Spleen (tissue), 11 donors: ENCODE data around the gene NPHP4. TPM values are rescaled to one million over a fixed set of nuclear protein-coding genes. Genes with fewer than 3 reads are reported as not detected.

Experiments used
- DNase-seq: peaks from one replicate; pipeline ENCODE4 v3.0.0-alpha.2; 2020
- H3K27ac ChIP-seq, 8 donors: fragments of 200-600 bp; sonication (generic) in 7 of 8; 1 replicate in 4 of 8; 2 replicates in 4 of 8; pipeline versions ENCODE4 v1.5.0 to v1.8.0; 2016 to 2021; ENCODE audit warnings: inconsistent platforms in 4 of 8, mild to moderate bottlenecking in 4 of 8, moderate library complexity in 1 of 8
- H3K27me3 ChIP-seq, 7 donors: fragments of 200-600 bp; sonication (generic) in 6 of 7; replicated peaks in 1 of 7; 1 replicate in 4 of 7; 2 replicates in 3 of 7; pipeline versions ENCODE4 v1.5.0 to v1.8.0; 2016 to 2021; ENCODE audit warnings: inconsistent platforms in 3 of 7, mild to moderate bottlenecking in 1 of 7
- H3K36me3 ChIP-seq, 6 donors: fragments of 200-600 bp; sonication (generic) in 5 of 6; 1 replicate in 4 of 6; 2 replicates in 2 of 6; pipeline versions ENCODE4 v1.5.0 to v1.8.0; 2016 to 2021; ENCODE audit warnings: inconsistent platforms in 2 of 6
- H3K4me1 ChIP-seq, 6 donors: fragments of 200-600 bp; sonication (generic) in 5 of 6; 1 replicate in 3 of 6; 2 replicates in 3 of 6; pipeline versions ENCODE4 v1.5.0 to v1.8.0; 2016 to 2021; ENCODE audit warnings: inconsistent platforms in 3 of 6
- H3K4me3 ChIP-seq, 8 donors: fragments of 200-600 bp; sonication (generic) in 7 of 8; 1 replicate in 4 of 8; 2 replicates in 4 of 8; pipeline versions ENCODE4 v1.5.0 to v1.8.0; 2016 to 2021; ENCODE audit warnings: inconsistent platforms in 4 of 8, mild to moderate bottlenecking in 4 of 8, moderate library complexity in 2 of 8
- H3K9me3 ChIP-seq, 8 donors: fragments of 200-600 bp; sonication (generic) in 7 of 8; 1 replicate in 4 of 8; 2 replicates in 4 of 8; pipeline versions ENCODE4 v1.5.0 to v1.8.0; 2016 to 2021; ENCODE audit warnings: inconsistent platforms in 4 of 8
- POLR2A ChIP-seq, 3 donors: fragments of 450-650 bp; IDR thresholded peaks; one replicate each; pipeline ENCODE4 v1.5.1; 2017; ENCODE audit warnings: antibody characterized with exemption in 3 of 3, mild to moderate bottlenecking in 1 of 3
- POLR2AphosphoS5 ChIP-seq, 3 donors: sonication (generic); formaldehyde crosslinking; IDR thresholded peaks; one replicate each; pipeline ENCODE4 v1.5.1; 2017; ENCODE audit warnings: antibody characterized with exemption in 3 of 3
- WGBS, 5 donors: extraction: QIAGEN DNeasy Blood & Tissue Kit in 3 of 5; methylation state at CpG; one replicate each; pipeline versions ENCODE4 v1.1.5 to v1.1.7; 2013 to 2018; 5-methylcytosine and 5-hydroxymethylcytosine counted together
- intact Hi-C: fragments of 100-400 bp; cut with DNase I; formaldehyde crosslinking; loops from one replicate; pipeline ENCODE4 v1.15.0; 2023; ENCODE audit warnings: low total_unique reads
- polyA plus RNA-seq, 3 donors: library from polyadenylated mRNA; stranded (reverse); fragments of 200-250 nt; gene quantifications; one replicate each; pipeline ENCODE4 v1.2.1, GENCODE V29; 2013
- total RNA-seq, 7 donors: library from RNA; depleted of rRNA in 3 of 7; stranded (reverse); fragments of >200 nt in 3 of 7; fragmentation: NEBNext Ultra II Directional in 4 of 7; extraction: Animal tissue kit (Norgen Biotek cat#: 25700) in 4 of 7; gene quantifications; one replicate each; pipeline versions ENCODE4 v1.1.0 to v1.2.1, GENCODE V29; 2016 to 2021
- TF ChIP-seq, protein P1 (sequence below), 11 experiments: fragments of 200-600 bp in 7 of 11; fragments of 450-650 bp in 4 of 11; sonication (generic) in 4 of 11; IDR thresholded peaks in 8 of 11; conservative IDR thresholded peaks in 3 of 11; 1 replicate in 7 of 11; 2 replicates in 4 of 11; pipeline versions ENCODE4 v1.4.0 to v1.8.0; 2016 to 2021; ENCODE audit warnings: antibody characterized with exemption in 11 of 11, inconsistent platforms in 4 of 11, mild to moderate bottlenecking in 1 of 11
- donor health status: healthy with polysubstance abuse.
- donor health status: DM: no; HTN: no; CAD: no; lungs with moderate emphysema.
- donor health status: DM: no; HTN: no; CAD: no.
- donor health status: Bipolar disorder and iron deficiency.
- donor health status: healthy.
- donor health status: DM: no; HTN: no; CAD: no.
- donor health status: DM: yes; HTN: yes; CAD: no.

NPHP4 gene
- total and polyA plus RNA-seq, 10 donors, result 1.2 to 17.5 (median 9.4) TPM

DNA sequence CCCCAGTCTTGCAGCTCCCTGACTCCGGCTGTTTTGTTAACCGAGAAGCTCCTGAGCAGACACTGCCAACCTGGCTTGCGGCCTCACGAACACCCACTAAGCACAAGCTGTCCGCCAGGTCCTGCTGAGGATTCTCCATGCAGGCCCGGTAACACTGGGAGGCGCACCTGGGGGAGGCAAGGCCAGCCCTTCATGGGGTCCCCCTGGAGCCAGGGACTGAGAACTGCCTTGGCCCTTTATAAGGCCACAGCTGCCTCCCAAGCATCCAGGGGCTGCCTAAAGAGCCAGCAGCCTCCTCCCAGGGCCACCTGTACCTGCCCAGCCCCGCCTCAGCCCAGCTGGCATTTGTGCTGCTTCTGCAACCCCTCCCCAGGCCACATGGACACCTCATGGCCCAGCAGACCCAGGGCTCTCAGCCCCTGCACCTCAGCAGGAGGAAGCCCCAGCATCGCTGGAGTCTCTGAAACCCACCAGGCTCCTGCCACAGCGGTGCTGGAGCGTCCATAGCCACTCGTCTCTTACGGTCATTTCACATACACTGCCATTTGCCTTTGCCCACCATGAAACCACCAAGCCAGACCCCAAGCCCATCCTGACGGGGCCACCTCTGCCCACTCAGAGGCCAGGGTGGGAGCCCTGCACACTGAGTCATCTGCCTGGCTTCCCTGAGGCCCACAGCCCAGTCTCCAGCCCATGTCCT, 82.5 kb downstream of the NPHP4 start:
- DNase-seq, result peak; percentile 58
- Histone ChIP-seq H3K27me3 (no peaks in the 10 kb centered on the region), H3K27ac (no peak overlapping the region), H3K36me3 (peaks cover 0 to 52% (median 13%) of the 10 kb centered on the region in 6 donors), H3K4me3 (no peak overlapping the region), H3K4me1 (no peaks in the 10 kb centered on the region), H3K9me3 (no peaks in the 10 kb centered on the region)
- TF ChIP-seq, protein P1, sequence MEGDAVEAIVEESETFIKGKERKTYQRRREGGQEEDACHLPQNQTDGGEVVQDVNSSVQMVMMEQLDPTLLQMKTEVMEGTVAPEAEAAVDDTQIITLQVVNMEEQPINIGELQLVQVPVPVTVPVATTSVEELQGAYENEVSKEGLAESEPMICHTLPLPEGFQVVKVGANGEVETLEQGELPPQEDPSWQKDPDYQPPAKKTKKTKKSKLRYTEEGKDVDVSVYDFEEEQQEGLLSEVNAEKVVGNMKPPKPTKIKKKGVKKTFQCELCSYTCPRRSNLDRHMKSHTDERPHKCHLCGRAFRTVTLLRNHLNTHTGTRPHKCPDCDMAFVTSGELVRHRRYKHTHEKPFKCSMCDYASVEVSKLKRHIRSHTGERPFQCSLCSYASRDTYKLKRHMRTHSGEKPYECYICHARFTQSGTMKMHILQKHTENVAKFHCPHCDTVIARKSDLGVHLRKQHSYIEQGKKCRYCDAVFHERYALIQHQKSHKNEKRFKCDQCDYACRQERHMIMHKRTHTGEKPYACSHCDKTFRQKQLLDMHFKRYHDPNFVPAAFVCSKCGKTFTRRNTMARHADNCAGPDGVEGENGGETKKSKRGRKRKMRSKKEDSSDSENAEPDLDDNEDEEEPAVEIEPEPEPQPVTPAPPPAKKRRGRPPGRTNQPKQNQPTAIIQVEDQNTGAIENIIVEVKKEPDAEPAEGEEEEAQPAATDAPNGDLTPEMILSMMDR (IDR thresholded peaks at IDR 0.05 in 8 of 11, conservative IDR thresholded peaks at IDR 0.05 in 3 of 11), result no peak
- TF ChIP-seq POLR2A (IDR thresholded peaks at IDR 0.05), result no peak
- no peak for TF ChIP-seq POLR2AphosphoS5 (IDR thresholded peaks at IDR 0.05)
- WGBS, 5 donors, result 90 to 99% (median 96%) methylated on average over 4 to 14 of the region's 14 CpGs
- intact Hi-C loops, result loop anchor here (10.0 kb wide), 1 partner anchor 395 kb away; no protein-coding TSS in a partner anchor

DNA sequence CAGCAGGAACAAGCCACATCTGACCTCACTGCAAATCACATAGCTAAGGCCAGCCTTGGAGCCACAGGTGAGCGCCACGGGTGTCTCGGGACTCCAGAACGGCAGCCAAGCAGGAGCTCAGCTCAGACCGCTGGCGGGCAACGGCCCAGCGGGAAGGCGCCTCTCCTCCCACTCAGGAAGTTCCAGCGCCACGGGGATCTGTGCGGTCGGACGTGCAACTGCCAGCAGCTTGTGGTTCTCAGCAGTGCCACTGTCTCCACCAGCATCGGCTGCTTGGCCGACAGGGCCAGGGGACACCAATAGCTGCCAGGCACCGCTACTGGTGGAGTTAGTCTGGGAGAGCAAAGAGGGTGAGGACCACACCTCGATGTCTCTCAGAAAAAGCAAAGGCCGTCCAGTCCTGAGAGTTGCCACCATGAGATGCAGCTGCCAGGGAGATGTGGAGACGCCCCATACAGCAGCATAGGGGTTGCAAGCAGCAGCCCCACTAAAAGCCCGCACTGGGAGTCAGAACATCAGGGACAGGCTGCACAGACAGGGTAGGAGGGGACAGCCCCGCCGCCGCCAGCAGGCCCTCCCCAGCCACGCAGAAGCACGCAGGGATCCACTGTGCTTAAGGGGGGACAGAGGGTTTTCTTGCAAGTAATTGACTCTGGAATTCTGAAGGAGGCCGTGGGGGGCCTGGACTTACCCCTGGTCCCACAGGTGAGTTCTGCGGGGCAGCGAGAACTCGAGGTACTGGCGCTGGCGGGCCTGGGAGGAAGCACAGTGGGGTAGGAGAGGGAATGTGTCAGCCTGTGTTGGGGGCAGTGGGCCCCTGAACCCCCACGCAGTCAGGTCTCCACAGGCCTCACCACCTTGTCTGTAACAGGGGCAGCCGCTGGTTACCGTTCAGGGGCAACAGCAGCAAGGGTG, 83.5 kb downstream of the NPHP4 start:
- H3K36me3 ChIP-seq, result peaks cover 0 to 59% (median 18%) of the 10 kb centered on the region in 6 donors
- intact Hi-C loops, result no loop called here
- WGBS, 5 donors, result 94 to 96% (median 95%) methylated on average over 30 to 35 of the region's 35 CpGs
- no peaks in the 10 kb centered on the region for H3K9me3 ChIP-seq
- no peaks in the 10 kb centered on the region for H3K4me1 ChIP-seq
- no peaks in the 10 kb centered on the region for H3K27me3 ChIP-seq
- no peak overlapping the region for H3K4me3 ChIP-seq
- H3K27ac ChIP-seq, result no peak overlapping the region
- no peak for TF ChIP-seq POLR2AphosphoS5 (IDR thresholded peaks at IDR 0.05)
- TF ChIP-seq, protein P1 (IDR thresholded peaks at IDR 0.05 in 8 of 11, conservative IDR thresholded peaks at IDR 0.05 in 3 of 11), result no peak
- no peak for TF ChIP-seq POLR2A (IDR thresholded peaks at IDR 0.05)
- DNase-seq, result peak; percentile 61

DNA sequence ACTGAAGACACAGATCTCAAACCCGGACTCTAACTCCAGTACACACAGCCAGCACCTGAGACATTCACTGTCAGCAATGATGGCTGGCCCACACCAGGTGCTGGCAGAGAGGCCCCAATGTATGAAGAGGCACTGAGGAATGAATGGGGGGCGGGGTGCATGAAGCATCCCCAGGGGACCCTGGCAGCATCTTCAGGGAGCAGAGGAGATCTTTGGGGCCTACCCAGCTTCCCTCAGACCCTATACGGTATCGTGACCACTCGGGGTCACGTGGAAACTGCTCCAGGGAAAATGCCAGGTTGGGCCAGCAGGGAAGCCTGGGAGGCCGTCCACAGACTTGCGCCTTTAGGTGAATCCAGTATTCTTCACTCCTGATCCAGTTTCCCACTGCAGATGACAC, 84.3 kb downstream of the NPHP4 start:
- Histone ChIP-seq H3K9me3 (no peaks in the 10 kb centered on the region), H3K4me1 (no peaks in the 10 kb centered on the region), H3K36me3 (peaks cover 0 to 66% (median 22%) of the 10 kb centered on the region in 6 donors), H3K27me3 (no peaks in the 10 kb centered on the region), H3K27ac (no peak overlapping the region), H3K4me3 (no peak overlapping the region)
- TF ChIP-seq POLR2A (IDR thresholded peaks at IDR 0.05) (no peak), POLR2AphosphoS5 (IDR thresholded peaks at IDR 0.05) (no peak)
- TF ChIP-seq, protein P1 (IDR thresholded peaks at IDR 0.05 in 8 of 11, conservative IDR thresholded peaks at IDR 0.05 in 3 of 11), result no peak
- WGBS, 5 donors, result 94 to 98% (median 96%) methylated on average over 6 to 8 of the region's 8 CpGs
- peak; percentile 35 for DNase-seq
- intact Hi-C loops, result no loop called here

DNA sequence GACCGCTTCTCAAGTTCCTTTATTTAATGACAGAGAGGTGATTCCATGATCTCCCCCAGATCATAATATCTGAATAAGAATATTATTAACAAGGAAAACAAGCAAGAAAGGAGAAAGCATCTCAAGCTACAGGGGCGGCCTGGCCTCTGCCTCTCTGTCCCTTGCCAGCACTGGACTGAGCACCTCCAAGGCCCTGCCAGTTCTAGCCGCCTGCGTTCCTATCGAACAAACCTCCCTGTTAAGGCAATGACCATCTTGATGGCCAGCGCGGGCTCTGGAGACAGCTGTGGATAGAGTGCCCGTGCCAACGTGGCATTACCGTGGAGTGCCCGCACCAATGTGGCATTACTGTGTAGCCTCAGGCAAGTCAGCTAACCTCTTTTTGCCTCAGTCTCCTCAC, 84.8 kb downstream of the NPHP4 start:
- Histone ChIP-seq H3K27ac (no peak overlapping the region), H3K27me3 (no peaks in the 10 kb centered on the region), H3K9me3 (no peaks in the 10 kb centered on the region), H3K4me3 (no peak overlapping the region), H3K4me1 (no peaks in the 10 kb centered on the region), H3K36me3 (peaks cover 0 to 66% (median 22%) of the 10 kb centered on the region in 6 donors)
- DNase-seq, result no peak
- WGBS, 5 donors, result 93 to 96% (median 95%) methylated on average over 11 of the region's 11 CpGs
- TF ChIP-seq, protein P1 (IDR thresholded peaks at IDR 0.05 in 8 of 11, conservative IDR thresholded peaks at IDR 0.05 in 3 of 11), result no peak
- TF ChIP-seq POLR2A (IDR thresholded peaks at IDR 0.05), result no peak
- no peak for TF ChIP-seq POLR2AphosphoS5 (IDR thresholded peaks at IDR 0.05)
- intact Hi-C loops, result no loop called here
